Kidney (tissue), 14 donors: Measurements from ENCODE around the gene PGLYRP3. TPM values are rescaled to one million over a fixed set of nuclear protein-coding genes. Genes with fewer than 3 reads are reported as not detected.

Experiments used
- DNase-seq, 5 donors: peaks; one replicate each; pipeline ENCODE4 v3.0.0-alpha.2; 2013 to 2020
- FAIRE-seq: peaks from 2 replicates; lab custom pipeline; 2012; peaks lifted over from hg19 to GRCh38; lab: Jason Lieb, UNC
- H3K27ac ChIP-seq, 2 donors: one replicate each; pipeline ENCODE4 v1.7.0; 2013; ENCODE audit warnings: low read depth in 2 of 2, low read length in 2 of 2, inconsistent platforms in 1 of 2
- H3K27me3 ChIP-seq: one replicate; pipeline ENCODE4 v1.7.1; 2013; ENCODE audit warnings: low read length, inconsistent platforms; ENCODE audit not compliant: control insufficient read depth, insufficient read depth
- H3K36me3 ChIP-seq, 3 donors: one replicate each; pipeline versions ENCODE4 v1.7.0 to v1.7.1; 2013; ENCODE audit warnings: low read length in 3 of 3, control low read depth in 1 of 3, inconsistent platforms in 1 of 3; ENCODE audit not compliant: insufficient read depth in 3 of 3, control insufficient read depth in 2 of 3
- H3K4me1 ChIP-seq, 3 donors: one replicate each; pipeline versions ENCODE4 v1.7.0 to v1.7.1; 2013; ENCODE audit warnings: low read length in 3 of 3, inconsistent platforms in 1 of 3, low read depth in 1 of 3; ENCODE audit not compliant: control insufficient read depth in 2 of 3, insufficient read depth in 2 of 3
- H3K4me3 ChIP-seq, 3 donors: one replicate each; pipeline versions ENCODE4 v1.7.0 to v1.8.1; 2013; ENCODE audit warnings: low read length in 3 of 3, control low read depth in 1 of 3, inconsistent platforms in 1 of 3
- H3K9ac ChIP-seq, 3 donors: one replicate each; pipeline versions ENCODE4 v1.7.0 to v1.7.1; 2013; ENCODE audit warnings: low read length in 3 of 3, control low read depth in 1 of 3, inconsistent platforms in 1 of 3
- H3K9me3 ChIP-seq, 3 donors: one replicate each; pipeline versions ENCODE4 v1.7.0 to v1.7.1; 2013; ENCODE audit warnings: low read length in 3 of 3, control low read depth in 1 of 3, inconsistent platforms in 1 of 3; ENCODE audit not compliant: control insufficient read depth in 2 of 3, insufficient read depth in 1 of 3
- intact Hi-C: fragments of 100-400 bp; cut with DNase I; formaldehyde crosslinking; loops from one replicate; pipeline ENCODE4 v1.11.1; 2022
- polyA plus RNA-seq: library from polyadenylated mRNA; stranded (reverse); fragments of 350-450 nt; fragmentation: Illumina TruSeq; extraction: RNeasy Lipid Tissue Mini Kit (QIAGEN cat#74804); gene quantifications from one replicate; pipeline ENCODE4 v1.2.3, GENCODE V29; 2014; ENCODE audit warnings: low read depth, low replicate concordance; ENCODE audit not compliant: insufficient read depth
- total RNA-seq: library from RNA; stranded (reverse); fragmentation: NEBNext Ultra II Directional; extraction: Animal tissue kit (Norgen Biotek cat#: 25700); gene quantifications from one replicate; pipeline ENCODE4 v1.2.1, GENCODE V29; 2021
- TF ChIP-seq, protein P1 (sequence below): IDR thresholded peaks from 3 replicates; pipeline ENCODE4 v1.5.1; 2012; ENCODE audit warnings: mild to moderate bottlenecking, moderate library complexity, borderline replicate concordance; ENCODE audit not compliant: insufficient read depth; ENCODE audit errors: extremely low read depth
- donor health status: control.
- donor health status: control.
- donor health status: control.
- donor health status: control.
- donor health status: control.
- donor health status: DM: yes; HTN: yes; CAD: no.
- donor health status: Normal renal cell carcinoma (clear cell type).

PGLYRP3 gene
- total and polyA plus RNA-seq, 2 donors from 2014 or later, result not detected

DNA sequence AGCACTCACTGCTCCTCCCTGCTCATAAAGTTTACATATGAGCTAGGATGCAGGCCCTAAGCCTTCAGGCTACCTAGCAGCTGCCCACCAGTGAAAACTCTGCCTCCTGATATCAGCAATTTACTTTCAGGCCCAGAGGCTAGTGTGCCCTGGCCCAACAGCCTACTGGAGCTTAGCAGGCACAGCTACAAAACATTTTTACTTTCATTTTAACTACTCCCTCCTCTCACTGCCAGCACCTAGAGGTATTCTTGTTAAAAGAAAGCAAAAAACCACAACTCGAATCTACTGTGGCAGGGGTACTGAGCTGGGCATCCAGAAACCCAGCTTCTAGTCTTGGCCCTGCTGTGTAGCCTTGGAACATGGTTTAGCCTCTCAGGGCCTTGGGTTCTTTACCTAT lies 59.1 kb downstream of the PGLYRP3 start:
- peaks cover 4% of the 10 kb centered on the region for H3K27me3 ChIP-seq
- H3K9ac ChIP-seq, result no peak overlapping the region
- TF ChIP-seq, protein P1, sequence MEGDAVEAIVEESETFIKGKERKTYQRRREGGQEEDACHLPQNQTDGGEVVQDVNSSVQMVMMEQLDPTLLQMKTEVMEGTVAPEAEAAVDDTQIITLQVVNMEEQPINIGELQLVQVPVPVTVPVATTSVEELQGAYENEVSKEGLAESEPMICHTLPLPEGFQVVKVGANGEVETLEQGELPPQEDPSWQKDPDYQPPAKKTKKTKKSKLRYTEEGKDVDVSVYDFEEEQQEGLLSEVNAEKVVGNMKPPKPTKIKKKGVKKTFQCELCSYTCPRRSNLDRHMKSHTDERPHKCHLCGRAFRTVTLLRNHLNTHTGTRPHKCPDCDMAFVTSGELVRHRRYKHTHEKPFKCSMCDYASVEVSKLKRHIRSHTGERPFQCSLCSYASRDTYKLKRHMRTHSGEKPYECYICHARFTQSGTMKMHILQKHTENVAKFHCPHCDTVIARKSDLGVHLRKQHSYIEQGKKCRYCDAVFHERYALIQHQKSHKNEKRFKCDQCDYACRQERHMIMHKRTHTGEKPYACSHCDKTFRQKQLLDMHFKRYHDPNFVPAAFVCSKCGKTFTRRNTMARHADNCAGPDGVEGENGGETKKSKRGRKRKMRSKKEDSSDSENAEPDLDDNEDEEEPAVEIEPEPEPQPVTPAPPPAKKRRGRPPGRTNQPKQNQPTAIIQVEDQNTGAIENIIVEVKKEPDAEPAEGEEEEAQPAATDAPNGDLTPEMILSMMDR, result no peak
- DNase-seq (no peak), FAIRE-seq (no peak)
- no peaks in the 10 kb centered on the region for H3K36me3 ChIP-seq
- H3K27ac ChIP-seq, result no peak overlapping the region
- intact Hi-C loops, result no loop called here
- no peak overlapping the region for H3K4me3 ChIP-seq
- no peaks in the 10 kb centered on the region for H3K4me1 ChIP-seq
- H3K9me3 ChIP-seq, result no peaks in the 10 kb centered on the region

DNA sequence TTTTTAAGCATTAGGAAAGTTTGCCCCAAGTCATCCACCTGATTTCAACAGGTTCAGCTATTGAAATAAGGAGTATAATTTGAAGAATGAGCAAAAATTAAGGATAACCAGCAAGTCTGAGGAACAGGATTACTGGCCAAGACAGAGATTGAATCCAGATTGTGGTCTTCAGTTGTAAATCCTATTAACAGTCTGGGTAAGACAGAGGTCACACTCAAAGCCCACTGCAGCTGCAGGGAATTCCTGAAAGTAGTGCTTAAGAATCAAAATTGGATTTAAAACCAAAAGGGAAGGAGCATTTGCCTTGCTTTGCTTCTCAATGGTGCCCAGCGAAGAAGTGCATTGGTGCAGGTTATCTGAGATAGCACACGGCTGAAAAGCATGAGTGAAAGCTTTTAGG lies 59.7 kb downstream of the PGLYRP3 start:
- DNase-seq (peak in 2 of 5 donors; percentile 31 to 56), FAIRE-seq (no peak)
- H3K9me3 ChIP-seq, result no peaks in the 10 kb centered on the region
- peaks cover 4% of the 10 kb centered on the region for H3K27me3 ChIP-seq
- H3K4me3 ChIP-seq, result no peak overlapping the region
- H3K4me1 ChIP-seq, result no peaks in the 10 kb centered on the region
- H3K9ac ChIP-seq, result no peak overlapping the region
- TF ChIP-seq, protein P1, result no peak
- no peaks in the 10 kb centered on the region for H3K36me3 ChIP-seq
- no peak overlapping the region for H3K27ac ChIP-seq
- intact Hi-C loops, result no loop called here

DNA sequence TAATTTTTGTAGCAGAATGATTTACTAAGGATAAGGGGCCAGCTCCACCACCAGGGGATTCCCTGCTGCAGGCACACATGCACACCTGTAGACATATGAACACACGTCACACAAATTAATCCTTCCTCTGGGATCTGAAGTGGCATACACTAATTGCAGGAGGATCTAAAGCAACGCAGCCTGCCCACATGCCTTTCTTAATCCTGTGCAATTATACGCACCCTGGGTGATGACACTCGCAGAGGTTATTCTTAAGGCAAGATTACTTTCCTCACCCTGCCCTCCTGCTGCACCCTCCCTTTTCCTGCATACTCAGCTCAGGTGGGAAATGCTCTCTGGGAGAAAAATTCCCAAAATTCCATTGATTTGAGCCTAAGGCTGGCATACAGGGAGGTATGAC lies 60.8 kb downstream of the PGLYRP3 start:
- intact Hi-C loops, result no loop called here
- no peak overlapping the region for H3K9ac ChIP-seq
- H3K27me3 ChIP-seq, result peaks cover 4% of the 10 kb centered on the region
- H3K9me3 ChIP-seq, result no peaks in the 10 kb centered on the region
- DNase-seq (no peak), FAIRE-seq (no peak)
- no peak overlapping the region for H3K4me3 ChIP-seq
- no peak overlapping the region for H3K27ac ChIP-seq
- no peaks in the 10 kb centered on the region for H3K36me3 ChIP-seq
- no peaks in the 10 kb centered on the region for H3K4me1 ChIP-seq
- TF ChIP-seq, protein P1, result no peak

DNA sequence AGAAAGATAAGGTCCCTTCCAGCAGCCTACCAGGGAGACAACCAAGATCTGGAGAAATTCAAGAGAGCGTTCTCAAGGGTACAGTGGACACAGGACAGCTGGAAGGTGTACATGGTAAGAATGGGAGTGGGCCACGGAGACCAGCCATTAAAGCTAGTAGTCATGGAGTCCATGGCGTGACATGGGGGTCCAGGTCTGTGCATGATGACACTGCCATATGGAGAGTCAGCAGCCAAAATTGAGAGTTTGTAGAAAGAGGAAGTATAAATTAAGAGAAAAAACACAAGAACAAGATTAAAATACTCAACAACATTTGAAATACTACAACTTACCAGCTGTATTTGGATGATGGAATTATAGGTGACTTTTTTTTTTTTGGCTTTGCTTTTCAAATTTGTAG lies 61.2 kb downstream of the PGLYRP3 start:
- no peak overlapping the region for H3K9ac ChIP-seq
- no peak overlapping the region for H3K4me3 ChIP-seq
- H3K4me1 ChIP-seq, result no peaks in the 10 kb centered on the region
- H3K27ac ChIP-seq, result no peak overlapping the region
- no peaks in the 10 kb centered on the region for H3K9me3 ChIP-seq
- H3K27me3 ChIP-seq, result peaks cover 4% of the 10 kb centered on the region
- FAIRE-seq, result no peak
- TF ChIP-seq, protein P1, result no peak
- intact Hi-C loops, result no loop called here
- no peak for DNase-seq
- no peaks in the 10 kb centered on the region for H3K36me3 ChIP-seq
